Stimulated activated CD8-positive, alpha-beta memory T cell treated with anti-CD3 and anti-CD28 coated beads, Interleukin-15, amount 100 ng/mL, for 1 hour (primary cell): ENCODE measurements around the gene HES6.

Experiments used
- DNase-seq: peaks from one replicate; pipeline ENCODE4 v3.0.0-alpha.2; 2020; ENCODE audit warnings: low read depth

Gene HES6, protein sequence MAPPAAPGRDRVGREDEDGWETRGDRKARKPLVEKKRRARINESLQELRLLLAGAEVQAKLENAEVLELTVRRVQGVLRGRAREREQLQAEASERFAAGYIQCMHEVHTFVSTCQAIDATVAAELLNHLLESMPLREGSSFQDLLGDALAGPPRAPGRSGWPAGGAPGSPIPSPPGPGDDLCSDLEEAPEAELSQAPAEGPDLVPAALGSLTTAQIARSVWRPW

DNA sequence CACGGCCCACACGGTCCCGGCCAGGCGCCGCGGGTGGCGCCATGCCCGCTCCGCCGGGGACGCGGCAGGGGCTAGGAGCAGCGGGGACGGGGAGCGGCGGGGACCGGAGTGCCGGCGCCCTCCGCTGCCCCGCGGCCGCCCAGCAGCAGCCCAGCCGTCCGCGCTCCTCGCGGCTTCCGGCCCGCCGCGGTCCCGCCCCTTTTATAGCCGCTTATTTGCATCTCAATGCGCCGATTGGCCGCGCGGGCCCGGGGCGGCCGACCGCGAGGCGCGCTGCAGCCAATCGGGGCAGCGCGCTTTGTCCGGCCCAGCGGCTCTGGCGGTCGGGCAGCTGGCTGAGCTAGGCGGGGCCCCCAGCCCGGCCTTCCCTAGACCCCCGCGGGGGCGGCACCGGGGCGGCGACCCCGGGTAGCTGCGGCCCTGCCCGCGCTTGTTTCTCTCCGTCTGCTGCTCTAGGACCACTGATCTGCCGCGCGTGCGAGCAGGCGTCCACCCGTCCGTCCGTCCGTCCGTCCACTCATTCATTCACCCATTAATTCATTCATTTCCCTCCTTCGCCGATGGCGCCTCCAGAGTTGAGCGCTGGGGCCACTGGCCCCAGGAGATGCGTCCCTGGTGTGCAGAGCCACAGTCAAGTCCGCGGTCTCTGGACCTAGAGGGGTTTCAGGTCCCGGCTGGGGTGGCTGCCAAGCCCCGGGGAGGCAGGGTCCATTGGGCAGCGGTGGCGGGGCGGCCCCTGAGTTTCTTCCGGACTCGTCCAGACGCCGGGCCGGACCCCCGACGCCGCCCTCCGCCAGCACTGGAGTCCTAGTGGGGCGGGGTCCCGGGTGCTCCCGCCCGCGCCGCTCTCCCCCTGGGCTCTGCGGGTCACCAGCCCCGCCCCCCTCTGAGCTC lies at the start of gene HES6:
TSS of gene HES6 (minus strand) at position 176 of the 894 bp plus-strand sequence. CDS start at position 43, 133 bp downstream.
- peak; percentile 50 for DNase-seq

DNA sequence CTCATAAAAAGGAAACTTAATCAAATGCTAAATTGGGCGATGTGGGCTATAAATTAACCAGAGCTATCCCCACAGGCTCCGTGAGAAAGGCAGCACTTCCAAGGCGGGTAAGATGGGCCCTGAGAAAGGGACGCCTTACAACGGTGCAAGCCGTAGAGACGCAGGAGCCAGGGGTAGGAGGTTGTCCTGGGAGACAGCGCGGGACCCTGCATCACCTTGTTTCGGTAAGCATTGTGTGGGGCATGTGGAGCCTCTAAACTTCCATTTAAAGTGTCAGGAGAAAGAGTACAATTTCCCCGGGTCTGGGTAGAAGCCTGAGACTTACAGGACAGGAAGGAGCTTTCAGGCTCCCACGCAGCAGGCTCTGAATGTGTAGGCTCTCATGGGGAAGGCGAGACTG lies 49.7 kb upstream of the HES6 start:
- no peak for DNase-seq

DNA sequence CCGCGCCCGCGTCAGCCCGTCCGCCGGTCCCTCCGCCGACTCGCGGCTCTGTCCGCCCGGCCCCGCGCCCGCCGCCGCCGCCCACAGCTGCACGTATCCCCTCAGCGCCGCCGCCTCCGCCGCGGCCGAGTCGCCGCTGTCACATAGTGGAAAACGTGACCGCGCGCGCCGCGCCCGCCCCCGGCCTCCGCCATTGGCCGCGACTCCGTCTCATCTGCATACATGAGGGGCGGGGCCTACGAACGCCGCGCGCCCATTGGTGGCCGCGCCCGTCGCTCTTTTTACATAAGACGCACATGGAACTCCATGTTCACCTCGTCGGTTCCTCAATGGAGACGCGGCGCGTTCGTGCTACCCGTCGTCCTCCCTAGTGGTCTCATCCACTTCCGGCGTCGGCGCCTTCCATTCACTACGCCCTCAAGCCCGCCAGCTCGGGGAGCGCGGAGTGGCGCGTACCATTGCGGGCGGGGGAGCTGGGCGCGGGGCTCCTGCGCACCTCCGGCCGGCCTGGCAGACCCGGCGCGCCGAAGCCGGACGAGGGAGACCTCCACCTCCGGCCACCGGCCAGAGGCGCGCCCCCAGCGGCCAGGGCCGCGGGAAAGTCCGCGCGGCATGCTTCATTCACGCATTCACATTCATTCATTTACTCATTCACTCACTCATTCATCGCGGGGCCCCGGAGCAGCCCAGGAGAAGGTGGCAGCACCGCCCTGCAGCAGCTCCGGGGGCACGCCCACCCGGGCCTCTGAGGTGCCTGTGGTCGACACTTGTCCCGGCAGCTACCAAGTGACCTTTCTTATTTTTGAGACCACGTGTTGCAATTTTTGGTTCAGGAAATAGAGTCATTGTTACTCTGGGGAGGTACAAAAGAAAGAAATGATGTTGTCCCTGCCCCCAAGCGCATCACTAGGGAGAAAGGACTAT lies 49.1 kb upstream of the HES6 start:
- peak; percentile 90 for DNase-seq

DNA sequence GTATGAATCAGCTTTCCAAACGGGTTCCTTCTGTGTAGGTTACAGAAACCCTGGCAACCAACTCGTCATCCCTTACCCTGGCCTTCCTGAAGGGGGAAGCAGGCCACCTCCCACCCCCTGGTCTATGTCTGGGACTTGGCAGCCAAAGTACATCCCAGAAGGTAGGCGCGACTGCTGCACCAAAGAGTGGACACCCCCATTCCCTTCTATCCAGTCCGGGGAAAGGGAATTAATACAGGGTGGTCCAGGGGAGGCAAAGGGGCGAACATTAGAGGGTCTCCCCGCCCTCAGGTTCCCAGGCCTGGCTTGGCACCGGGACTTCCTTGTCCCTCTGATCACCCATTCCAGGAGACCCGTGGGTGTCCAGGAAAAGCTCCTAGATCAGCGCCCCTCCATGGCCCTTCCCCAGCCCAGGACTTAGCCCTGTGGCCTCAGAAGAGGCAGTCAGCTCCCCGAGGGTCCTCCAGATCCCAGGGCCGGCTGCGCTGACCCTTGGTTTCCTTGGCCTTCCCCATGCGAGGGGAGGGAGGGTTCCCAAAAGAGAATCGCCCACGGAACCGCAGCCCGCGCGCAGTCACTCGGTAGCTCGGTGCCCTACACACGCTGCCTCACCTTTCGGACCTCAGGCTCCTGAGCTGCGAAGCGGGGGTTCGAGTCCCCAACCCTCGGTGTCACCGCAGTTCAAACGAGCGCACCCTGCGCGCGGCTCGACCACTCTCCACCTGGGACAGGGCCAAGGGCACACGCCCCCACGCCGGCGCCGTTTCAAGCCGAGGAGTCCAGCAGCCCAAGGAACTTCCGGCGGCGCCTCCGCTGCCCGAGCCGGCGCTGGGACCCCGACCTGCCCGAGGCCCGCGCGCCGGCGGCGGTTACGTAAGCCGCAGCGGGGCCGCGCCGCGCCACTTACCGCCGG lies 48.2 kb upstream of the HES6 start, which contains the start of gene PER2:
TSS of gene PER2 (minus strand) at position 874 of the 913 bp plus-strand sequence. CDS start 10,674 bp downstream, outside the sequence.
- no peak for DNase-seq

DNA sequence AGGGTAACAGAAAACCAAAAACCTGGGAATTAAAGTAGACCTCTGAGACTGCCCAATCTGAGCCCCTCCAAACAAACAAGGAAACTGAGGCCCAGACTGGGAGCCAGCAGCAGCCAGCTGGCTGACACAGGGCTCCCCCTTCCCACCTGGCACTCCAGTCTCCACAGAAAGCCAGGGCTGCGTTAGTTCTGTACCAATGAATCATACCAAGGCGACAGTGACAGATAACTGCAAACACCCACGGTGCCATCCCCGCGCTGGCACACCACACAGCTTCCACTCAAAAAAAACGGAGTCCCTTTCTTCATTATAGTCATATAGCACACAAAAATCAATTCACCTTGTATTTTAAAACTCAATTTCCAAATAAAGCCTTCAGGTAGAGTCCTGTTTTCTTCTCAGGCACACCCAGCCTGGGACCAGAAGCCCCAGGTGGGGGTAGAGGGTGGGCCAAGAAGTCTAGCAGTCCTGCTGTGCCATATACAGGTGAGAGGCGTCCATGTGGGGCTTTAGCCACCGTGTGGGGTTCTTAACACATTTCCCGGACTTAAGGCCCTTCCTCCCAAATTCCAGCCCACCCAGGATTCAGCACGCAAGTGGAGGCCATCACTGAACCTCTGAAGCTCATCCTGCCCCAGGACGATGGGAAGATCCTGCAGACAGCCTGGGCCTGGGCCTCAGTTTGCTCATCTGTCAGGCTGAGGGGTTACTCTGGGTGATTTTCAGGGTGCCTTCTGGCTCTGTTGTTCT lies 47.3 kb upstream of the HES6 start:
- DNase-seq, result no peak

DNA sequence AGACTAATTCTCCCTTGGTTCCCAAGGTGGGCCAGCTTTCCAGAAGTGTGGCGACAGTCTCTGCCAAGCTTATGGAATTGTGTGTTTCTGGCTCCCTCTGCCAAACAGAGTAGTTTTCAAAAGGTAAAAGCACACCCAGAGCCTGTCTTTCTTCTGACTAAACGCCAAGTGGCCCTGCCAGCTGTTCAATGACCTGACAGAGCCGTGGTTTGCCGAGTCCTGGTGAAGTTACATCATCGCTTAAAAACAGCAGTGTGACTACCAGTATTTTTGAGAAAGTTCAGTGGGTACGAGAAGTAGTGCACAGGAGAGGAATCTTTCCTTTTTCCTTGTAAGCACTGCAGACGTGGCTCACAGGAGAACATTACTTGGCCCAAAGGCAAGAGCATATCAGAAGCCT lies 46.7 kb upstream of the HES6 start:
- no peak for DNase-seq

DNA sequence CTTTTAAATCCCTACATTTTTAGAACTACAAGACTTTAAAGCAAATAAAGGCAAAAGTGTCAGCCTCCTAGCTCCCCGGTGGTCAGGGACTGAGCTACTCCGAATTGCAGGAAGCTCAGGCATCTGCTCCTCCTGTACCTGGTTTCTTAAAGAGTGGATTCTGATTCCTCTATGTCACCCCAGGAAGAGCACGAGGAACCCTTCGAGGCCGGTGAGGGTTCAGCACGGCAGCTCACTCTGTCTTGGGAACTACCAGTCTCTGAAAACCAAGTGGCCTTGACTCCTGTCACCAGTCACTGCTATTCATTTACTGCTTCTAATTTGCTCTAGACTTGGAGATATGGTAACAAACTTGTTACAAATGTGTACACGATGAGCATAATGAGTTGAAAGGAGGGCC lies 46.3 kb upstream of the HES6 start:
- DNase-seq, result no peak

DNA sequence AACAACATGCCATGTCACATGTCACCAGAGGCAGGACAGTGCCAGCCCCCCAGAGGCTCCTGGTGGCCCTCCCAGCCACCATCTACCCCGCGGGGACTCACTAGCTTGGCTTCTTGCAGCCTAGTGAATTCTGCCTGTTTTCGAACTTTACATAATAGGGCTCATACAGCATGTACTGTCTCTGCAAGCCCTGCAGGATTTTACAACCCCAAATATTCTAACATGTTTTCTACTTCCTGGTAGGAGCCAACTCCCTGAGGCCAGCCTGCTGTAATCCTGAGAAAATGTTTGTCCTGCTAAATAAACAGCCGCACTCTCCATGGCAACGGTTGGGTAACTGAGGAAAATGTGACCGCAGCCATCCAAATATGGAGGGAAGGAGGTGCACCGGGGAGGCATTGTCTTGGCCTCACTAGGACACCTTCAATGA lies 45.8 kb upstream of the HES6 start:
- DNase-seq, result no peak

DNA sequence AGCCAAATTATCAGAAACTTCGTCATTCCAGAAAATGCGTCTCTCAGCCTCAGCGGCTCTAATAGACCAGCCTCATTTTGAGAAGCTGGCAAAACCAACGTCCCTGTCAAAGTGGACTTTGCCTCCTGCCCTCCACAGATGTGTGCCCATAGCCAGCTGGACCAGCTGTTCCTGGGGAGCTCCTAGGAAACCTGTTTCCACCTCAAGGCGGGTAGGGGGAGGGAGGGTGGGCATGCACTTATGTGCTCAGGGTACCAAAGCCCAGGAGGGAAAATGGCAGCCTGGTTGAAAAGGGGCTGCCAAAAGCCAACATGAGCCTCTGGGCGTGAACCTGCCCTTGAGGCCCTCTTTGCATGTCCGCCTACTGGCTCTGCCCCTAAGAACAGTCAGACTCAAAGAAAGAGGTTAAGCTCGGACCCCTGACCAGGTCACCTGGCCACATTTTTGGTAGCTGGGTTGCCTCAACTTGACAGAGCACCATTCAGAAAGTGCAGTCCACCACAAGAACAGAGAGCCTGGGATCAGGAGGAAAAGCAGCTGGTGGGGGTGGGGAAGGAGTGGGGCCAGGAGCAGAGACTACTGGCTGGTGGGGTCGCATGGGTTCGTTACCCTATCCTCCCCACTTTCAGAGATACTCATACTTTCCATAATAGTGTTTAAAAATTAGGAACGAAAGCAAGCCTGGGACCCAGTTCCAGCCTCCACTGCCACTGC lies 45.1 kb upstream of the HES6 start:
- no peak for DNase-seq

DNA sequence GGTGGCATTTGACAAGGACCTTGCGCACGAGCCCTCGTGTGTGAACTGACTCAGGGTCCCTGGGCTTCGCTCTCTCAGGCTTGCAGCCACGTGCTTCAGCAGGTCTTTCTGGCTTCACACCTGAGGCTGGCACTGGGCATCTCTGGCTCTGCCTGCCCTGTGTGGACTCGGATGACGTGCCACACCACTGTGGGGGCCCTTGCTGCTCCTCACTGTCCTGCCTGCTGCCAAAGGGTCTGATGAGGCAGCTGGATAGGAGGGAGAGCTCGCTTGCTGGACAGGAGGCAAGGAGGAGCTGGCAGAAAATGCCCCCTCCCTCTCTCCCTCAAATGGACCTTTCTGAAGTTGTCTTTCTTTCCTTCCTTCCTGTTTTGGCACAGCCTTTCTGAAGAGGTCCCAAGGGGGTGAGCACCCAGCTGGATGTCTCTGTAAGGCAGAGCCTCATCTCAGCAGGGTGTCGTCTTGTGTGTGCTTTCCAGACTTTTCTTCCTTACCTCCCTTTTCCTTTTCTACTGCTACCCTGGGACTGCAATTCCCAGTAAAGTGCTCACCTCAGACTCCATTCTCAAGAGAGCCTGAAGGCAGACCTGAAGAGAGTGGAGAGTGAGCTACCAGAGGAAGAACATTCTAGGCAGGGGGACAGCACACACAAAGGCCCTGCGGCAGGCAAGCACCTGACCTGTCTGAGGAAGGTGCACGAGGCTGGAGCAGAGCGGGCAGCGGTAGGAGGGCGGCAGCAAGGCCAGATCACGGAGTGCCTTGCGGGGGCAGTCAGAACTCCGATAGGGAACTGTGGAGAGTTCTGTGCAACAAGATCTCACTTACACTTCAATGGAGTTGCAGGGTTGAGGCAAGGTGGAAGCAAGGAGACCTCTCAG lies 43.3 kb upstream of the HES6 start:
- no peak for DNase-seq

DNA sequence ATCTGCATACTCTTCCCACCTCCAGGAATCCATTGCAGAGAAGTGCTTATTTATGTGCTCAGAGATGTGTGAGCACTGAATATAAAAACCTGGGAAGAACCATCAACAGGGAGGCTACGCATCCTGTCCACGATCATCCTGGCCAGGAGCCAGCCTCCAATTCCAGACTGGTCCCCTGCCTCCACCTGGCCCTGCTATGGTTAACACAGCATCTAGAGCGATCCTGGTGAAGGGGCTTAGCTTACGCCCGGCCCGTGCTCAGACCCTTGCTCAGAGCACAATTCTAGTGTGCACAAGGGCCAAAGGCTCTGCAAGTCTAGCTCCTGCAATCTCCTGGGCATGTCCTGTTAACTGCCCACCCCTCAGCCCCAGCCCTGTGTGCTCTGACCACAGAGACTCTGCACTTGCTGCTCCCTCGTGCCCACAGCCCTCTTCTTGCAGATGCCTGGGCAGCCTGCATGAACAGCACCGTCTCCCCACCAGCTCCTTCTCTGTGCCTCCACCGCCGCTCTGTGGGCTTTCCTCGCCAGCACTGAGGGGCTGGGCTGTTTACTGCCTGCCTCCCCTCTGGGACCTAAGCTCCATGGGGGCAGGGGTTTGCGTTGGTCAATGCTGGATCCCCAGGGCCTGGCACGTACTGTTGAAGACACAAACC lies 42.1 kb upstream of the HES6 start:
- DNase-seq, result no peak

DNA sequence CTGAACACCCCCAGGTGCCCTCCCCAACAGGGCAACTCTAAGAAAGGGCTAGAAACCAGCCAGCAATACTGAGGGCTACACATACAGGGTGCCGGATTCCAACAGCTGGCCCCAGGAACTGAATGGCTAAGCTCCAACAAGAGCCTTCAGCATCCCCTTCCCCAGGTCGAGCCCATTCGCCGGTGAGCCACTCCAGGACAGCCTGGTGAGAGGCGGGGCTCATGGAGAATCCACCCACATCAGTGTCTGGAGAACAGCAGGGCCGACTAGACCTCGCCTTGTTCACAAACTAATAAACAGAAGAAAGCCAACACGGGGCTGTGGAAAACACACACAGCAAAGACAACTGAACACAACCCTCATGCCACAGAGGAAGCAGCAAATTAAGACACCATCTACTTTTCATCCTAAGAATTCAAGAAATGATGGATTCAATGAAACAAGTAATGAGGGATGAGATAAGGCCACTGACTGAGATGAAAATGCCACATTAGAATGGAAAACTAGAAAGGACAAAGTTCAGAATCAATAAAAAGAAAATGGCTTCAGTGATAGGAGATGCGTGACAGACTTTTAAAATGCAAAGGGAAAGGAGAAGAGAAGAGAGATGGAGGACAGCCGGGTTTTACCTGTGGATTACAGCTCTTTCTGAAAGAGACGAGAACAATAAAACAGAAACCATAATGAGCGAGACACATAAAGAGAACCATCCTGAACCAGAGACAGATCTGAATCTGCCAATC lies 40.4 kb upstream of the HES6 start:
- DNase-seq, result no peak

DNA sequence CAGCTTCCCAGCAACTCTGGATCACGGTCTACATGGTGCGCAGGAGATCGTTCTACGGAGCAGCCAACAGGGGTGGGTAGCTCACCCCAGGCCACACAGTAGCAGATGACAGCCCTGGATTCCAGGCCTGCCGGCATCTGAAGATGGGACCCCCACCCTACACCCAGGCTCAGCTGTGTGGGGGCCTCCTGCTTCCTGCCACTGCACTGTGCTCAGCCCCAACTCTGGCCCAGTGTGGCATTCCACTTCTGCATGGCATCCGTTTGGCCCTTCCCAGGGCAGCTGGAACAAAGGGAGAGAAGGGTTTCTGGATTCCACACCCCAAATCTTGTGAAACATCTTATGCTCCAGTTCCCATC lies 39.5 kb upstream of the HES6 start:
- DNase-seq, result no peak

DNA sequence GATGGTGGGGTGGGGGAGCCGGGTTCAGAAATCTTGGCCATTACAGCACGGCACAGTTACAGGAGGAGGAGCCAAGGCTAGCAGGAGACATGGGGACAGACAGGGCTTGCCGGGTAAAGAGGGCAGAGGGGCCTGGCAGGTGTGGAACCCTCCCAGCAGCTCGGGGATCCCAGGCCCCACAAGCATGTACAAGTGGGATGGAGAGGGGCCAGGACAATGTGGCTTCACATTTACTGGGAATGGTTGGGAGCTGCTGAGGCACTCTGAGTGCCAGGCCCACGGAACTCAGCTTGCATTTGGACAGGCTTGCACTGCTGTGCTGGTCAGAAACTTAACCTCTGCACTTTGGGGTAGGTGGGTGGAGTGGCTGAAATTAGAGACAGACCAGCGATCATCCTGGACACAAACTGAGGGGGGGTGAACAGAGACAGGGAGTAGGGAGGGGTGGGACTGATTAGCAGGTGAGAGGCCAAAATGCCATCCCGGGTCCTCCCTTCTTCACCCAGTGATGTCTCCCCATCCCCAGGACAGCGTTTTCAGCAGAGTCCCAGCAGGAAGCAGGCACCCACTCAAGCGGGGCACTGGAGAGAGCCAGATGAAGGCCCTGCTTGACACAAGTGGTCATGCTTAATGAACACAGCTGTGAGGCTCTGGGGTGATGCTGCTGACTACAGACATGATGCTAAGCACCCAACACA lies 38.9 kb upstream of the HES6 start:
- no peak for DNase-seq

DNA sequence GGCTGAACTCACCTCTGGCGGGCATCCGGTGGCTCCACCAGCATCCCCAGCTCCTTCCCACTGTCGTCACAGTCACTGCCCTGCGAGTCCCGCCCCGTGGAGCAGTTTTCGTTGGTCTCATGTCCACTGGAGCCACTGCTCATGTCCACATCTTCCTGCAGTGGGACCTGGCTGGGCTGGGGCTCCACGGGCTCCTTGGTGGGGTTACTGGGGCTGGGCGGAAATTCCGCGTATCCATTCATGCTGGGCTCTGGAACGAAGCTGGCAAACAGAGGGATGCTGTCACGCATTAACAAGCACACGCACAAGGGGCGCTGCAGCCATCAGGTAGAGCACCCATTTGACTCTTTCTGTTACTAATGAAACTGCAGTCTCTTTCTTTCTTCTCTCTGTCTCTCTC lies 37.9 kb upstream of the HES6 start:
- DNase-seq, result no peak

DNA sequence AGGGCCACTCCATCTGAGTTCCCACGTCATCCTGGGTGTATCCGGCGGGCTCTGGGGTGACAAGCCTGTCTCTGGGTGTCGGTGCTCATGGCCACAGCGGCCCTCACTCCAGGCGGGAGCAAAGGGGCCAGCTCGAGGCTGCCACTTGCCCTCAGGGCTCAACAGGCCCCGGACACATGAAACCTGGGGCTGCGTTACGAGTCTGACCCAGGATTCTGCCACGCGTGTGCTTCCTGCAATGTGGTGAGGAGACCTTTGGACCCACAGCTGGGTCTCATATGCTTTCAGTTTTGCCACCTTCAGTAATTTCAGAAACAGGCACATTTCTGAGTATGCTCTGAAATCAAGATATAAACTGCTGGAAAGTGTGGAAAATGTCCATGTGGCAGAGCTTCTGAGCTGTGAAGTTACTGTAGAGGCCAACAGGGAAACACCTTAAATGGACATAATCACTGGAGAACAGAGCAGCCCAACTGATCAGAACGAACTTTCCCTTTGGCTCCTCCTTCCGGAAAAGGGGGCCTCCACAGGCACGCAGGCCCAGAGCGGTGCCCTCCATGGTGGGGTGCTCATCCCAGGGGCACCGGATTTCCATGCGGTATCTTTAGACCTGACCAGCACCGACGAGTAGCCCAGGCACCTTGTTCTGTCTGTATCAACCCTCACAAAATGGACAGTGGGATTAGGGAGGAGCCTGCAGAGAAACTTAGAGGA lies 34.5 kb upstream of the HES6 start:
- no peak for DNase-seq
